HG02943 (cell line): ENCODE measurements around the gene STAT2.
"Not testable (repeated sequence)": the region's sequence is repeated elsewhere in the genome, so short reads cannot be mapped to it uniquely, and the experiment has no call there.

ENCODE experiments used
- ATAC-seq: cut with Tn5 transposase; IDR thresholded peaks from one replicate; pipeline ENCODE4 v1.9.1; 2021; ENCODE audit warnings: mild to moderate bottlenecking, low read depth, moderate library complexity; ENCODE audit not compliant: unreplicated experiment

STAT2 gene

DNA sequence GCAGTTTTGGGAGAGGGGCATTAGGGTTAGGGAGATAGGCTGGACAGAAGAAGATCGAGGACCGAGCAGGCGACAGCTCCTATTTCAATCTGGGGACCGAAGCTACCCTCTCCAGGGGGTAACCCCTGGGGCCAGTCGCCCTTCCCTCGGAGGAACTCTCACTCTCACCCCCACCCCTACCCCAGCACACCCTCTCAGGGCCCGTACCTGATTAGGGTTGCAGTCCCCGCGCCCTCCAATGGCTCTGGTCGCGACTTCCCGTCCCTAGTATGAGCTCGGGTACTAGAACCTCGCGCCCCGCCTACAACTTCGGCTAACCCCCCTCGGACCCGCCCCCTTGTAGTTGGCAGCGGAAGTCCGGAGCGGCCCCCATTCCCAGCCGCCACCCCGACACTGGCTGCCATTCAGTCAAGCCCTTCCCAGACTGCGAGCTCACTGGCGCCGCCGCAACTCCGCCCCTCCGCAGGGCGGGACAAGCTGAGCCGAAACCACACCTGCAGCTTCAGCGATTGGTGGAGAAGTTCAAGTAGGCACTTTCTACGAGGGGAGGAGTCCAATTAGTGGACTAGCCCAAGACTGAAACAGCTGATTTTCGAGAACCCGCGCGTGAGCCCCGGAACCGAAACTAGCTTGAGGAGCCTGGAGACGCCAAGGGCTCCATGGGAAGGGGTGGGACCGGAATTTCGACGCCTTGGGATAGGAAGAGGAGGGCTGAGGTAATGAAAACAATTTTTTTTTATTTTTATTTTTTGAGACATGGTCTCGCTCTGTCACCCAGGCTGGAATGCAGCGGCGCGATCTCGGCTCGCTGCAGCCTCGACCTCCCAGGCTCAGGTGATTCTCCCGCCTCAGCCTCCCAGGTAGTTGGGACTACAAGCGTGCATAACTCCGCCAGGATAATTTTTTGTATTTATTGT, at the start of gene STAT2:
Gene STAT2, minus strand, starts transcription at position 257 of the 917 bp plus-strand sequence. CDS start 3,536 bp downstream, outside the sequence.
- ATAC-seq = peak; percentile 92

DNA sequence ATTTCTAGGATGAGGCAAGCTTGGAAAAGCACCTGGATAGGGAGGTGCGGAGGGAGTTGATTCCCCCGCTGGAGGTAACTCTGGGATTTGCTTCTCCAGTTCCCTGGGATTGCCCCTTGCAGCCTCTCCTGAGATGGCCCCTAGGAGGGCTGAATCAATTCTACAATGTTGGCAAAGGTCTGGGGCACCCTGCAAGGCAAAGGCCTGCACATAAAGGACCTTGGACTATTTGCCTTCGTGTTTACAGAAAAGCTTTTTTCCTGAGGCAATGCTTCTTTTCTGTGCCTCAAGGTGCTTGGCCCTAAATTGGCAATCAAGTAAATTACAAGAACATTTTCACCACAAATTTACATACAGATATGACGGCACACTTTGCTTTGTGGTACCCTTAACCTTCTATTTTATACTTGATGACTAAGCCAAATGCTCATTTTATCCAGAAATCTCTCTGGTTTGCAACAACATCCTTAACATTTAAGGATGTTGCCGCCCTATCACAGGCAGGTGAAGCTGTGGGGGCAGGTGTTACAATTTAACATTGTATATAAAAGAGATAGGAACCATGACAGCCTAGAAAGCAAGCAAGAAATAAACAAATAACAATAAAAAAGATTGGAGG, 49.0 kb upstream of the STAT2 start:
- ATAC-seq = no peak

DNA sequence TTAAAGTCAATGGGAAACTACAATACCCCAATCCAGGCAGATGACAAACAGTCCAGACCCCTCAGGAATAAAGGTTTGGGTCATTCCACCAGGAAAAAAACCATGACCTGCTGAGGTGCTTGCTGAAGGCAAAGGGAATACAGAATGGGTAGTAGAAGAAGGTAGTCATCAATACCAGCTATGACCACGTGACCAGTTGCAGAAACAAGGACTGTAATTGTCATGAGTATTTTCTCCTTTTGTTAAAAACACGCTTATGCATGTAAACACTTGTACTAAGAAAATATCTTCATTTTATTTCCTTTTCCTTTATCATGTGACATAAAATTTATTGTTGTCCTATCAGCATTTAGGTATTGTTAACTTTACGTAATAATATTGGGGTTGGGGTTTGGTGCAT, 44.3 kb upstream of the STAT2 start:
- ATAC-seq = not testable (repeated sequence)

DNA sequence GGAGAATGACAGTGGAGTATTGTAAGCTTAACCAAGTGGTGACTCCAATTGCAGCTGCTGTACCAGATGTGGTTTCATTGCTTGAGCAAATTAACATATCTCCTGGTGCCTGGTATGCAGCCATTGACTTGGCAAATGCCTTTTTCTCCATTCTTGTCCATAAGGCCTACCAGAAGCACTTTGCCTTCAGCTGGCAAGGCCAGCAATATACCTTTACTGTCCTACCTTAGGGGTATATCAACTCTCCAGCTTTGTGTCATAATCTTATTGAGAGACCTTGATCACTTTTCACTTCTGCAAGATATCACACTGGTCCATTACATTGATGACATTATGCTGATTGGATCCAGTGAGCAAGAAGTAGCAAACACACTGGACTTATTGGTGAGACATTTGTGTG, 41.7 kb upstream of the STAT2 start:
- ATAC-seq = not testable (repeated sequence)

DNA sequence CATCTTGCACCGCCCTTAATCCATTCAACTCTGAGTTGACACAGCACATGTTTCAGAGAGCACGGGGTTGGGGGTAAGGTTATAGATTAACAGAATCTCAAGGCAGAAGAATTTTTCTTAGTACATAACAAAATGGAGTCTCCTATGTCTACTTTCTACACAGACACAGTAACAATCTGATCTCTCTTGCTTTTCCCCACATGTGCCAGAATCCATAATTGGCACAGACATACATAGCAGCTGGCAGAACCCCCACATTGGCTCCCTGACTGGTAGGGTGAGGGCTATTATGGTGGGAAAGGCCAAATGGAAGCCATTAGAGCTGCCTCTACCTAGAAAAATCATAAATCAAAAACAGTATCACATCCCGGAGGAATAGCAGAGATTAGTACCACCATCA, 41.2 kb upstream of the STAT2 start:
- ATAC-seq = not testable (repeated sequence)

DNA sequence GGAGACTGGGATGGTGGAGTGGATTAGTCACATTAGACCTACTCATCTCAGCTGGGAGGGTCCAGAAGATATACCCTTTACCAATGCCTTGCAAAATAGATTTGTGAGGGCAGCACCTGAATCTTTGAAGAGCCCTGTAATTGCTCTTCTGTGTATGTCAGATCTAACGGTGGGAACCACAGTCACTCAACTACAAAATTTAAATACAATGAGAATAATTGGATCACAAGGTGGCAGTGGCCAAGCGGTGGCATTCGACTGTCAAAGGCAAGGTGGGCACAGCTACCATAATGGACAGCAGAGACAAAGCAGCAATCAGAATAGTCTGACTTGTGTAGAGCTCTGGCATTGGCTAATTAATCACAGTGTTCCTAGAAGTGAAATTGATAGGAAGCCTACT, 39.6 kb upstream of the STAT2 start:
- not testable (repeated sequence) for ATAC-seq

DNA sequence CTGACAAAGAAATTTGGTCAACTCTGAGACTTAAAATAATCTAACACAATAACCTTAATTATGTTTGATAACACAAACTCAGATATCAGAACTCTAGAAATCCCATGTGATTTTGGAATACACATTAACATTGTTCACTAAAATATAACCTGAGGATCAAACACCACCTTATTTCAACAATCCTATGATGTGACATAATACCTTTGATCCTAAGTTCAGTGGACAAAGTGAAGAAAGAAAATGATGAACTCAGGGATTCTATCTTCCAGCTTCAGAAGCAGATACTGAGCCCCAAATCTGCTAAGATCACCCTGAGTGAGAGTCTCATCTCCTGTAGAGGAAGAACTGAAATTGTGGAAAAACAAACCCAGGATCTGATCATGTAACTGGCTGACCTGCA, 38.4 kb upstream of the STAT2 start:
- no peak for ATAC-seq

DNA sequence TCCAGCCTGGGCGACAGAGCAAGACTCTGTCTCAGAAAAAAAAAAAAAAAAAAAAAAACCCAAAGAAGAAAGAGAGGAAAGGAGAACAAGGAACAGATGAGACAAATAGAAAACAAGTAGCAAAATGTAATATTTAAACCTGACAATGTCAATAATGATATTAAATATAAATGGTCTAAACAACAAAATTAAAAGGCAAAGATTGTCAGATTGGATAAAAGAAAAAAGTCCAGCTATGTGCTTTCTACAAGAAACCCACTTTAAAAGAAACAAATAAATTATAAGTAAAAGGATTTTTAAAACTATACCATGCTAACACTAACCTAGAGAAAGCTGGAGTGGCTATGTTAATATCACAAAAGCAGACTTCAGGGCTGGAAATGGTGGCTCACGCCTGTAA, 32.4 kb upstream of the STAT2 start:
- ATAC-seq = no peak

DNA sequence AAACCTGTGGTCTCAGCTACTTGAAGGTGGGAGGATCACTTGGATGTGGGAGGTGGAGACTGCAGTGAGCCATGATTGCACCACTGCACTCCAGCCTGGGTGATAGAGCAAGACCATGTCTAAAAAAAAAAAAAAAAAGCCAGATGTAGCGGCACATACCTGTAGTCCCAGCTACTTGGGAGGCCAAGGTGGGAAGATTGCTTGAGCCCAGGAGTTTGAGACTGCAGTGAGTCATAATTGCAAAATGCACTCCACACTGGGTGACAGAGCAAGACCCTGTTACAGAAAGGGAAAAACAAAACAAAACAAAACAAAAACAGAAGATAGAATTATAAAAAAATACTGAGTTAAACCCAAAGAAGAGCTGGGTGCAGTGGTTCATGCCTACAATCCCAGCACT, 31.8 kb upstream of the STAT2 start:
- ATAC-seq = no peak

DNA sequence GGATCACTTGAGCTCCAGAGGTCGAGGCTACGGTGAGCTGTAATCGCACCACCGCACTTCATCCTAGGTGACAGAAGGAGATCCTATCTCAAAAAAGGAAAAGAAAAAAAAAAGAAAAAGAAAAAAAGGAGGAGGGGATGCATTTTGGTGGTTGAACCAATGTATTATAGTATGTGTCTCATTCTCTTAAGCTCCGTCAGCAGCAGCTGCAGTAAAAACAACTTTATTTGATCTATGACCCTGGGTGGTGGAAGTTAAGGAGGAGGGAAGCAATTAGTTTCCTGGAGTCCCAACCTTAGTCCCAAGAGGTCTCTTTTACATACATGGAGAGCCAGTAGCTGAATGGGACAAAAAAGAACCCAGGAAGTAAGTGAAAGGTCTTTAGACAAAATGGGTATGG, 29.5 kb upstream of the STAT2 start:
- ATAC-seq = no peak

DNA sequence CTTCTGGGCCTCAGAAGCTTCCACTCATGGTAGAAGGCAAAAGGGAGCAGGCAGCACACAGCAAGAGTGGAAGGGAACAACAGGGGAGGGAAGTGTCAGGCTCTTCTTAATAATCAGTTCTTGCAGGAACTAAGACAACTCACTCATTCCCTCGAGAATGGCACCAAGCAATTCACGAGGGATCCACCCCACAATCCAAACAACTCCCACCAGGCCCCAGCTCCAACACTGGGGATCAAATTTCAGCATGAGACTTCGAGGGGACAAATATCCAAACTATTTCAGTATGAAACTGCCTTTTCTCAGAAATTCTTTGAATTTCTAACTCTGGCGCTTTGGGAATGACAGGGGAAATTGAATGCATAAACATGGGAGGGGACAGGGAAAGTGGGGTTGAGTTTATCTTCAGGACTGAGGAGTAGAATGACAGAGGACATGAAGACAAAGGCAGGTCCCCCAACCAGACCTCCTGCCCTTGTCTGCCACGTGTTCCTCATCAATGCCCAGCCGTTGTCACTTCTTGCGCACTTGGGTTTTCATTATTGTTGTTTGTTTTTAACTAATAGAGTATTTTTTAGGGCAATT, 27.3 kb upstream of the STAT2 start:
- ATAC-seq = no peak

DNA sequence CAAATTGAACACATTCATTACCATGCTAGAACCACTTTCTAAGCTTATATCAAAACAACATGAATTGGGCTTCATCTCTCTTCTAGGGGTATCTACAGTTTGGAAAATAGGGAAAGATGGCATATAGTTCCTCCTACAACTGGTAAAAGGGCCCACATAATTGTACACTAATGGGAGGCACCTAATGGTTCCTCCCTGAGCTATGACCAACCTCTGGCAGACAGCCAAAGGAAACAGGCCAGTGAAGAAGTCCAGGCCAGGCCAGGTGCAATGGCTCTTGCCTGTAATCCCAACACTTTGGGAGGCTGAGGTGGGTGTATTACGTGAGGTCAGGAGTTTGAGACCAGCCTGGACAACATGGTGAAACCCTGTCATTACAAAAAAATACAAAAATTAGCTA, 26.0 kb upstream of the STAT2 start:
- no peak for ATAC-seq

DNA sequence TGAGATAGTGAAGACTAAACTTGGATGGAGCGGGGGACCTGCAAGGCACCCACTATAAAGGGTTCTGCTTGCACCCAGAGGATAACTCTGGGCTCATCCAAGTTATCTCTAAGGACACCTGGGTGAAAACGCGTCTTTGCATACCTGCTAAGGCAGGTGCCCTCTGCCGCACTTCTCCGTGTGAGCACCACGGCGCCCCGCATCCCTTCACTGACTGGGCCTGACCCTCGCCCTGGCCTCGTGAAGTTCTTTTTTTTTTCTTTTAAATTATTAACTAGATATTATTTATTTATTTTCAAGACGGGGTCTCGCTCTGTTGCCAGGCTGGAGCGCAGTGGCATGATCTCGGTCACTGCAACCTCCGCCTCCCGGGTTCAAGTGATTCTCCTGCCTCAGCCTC, 22.7 kb upstream of the STAT2 start:
- no peak for ATAC-seq

DNA sequence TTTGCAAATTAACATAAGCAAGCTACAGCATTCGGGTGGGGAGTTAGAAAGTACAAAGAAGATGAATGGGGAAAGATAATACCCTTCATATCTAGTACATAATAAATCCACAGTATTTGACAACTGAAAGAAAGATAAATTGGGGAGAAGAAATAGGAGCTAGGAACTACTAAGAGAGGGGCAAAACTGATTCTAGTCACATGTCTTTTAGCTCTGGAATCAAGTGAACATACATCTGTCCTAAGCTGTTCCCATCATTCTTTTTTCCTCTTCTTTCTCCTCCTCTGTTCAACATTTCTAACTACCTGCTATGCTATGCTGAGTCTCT, 18.0 kb upstream of the STAT2 start:
- ATAC-seq = no peak

DNA sequence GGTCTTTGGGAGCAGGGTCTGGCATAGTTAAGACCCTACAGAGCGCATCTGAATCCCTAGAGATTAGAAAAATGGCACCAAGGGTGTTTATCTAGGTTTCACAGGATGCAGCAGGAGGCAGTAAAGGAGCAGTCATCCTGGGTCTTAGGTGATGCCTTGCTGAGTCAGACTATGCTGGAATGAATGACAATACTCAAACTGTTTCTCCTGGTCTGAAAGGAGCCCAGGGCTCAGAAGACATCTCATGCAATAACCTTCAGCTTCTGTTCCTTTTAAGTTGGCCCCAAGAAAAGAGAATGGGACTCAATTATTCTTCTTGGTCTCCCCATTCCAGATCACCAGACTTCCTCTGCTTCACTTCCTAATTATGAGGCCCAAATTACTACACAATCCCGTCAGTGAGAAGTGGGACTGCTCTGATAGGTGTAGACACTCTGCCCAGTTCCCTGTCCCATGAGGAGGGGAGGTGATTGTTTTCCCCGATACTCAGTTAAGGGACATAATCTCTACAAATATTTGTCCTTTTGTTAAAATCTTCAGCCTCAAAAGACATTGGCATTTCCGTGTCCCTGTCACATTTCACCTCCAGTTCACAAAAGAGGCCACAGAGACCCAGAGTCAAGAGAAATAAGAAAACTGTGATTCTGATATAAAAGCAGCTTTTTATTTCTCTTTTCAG, 17.5 kb upstream of the STAT2 start:
- ATAC-seq = no peak

DNA sequence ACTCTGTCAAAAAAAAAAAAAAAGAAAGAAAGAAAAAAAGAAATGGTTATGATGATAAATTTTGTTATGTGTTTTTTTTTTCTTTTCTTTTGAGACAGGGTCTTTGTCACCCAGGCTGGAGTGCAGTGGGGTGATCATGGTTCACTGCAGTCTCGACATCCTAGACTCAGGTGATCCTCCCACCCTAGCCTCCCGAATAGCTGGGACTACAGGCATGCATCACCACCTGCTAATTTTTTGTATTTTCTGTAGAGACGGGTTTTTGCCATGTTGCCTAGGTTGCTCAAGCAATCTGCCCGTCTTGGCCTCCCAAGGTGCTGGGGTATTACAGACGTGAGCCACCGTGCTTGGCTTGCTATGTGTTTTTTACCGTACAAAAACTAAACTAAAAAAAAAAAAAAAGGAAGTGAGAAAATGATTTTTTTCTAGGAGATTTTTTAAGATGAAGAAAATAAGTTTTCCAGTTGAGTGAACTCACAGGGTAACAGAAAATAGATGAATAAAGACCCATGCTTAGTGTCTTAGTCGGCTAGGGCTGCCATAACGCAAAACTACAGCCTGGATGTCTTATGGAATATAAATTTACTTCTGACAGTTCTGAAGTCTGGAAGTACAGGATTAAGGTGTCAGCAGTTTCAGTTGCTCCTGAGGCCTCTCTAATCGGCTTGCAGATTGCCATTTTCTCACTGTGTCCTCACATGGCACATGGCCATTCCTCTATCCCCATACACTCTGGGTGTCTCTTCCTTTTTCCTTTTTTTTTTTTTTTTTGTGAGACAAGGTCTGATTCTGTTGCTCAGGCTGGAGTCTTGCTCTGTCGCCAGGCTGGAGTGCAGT, 15.9 kb upstream of the STAT2 start:
- no peak for ATAC-seq

DNA sequence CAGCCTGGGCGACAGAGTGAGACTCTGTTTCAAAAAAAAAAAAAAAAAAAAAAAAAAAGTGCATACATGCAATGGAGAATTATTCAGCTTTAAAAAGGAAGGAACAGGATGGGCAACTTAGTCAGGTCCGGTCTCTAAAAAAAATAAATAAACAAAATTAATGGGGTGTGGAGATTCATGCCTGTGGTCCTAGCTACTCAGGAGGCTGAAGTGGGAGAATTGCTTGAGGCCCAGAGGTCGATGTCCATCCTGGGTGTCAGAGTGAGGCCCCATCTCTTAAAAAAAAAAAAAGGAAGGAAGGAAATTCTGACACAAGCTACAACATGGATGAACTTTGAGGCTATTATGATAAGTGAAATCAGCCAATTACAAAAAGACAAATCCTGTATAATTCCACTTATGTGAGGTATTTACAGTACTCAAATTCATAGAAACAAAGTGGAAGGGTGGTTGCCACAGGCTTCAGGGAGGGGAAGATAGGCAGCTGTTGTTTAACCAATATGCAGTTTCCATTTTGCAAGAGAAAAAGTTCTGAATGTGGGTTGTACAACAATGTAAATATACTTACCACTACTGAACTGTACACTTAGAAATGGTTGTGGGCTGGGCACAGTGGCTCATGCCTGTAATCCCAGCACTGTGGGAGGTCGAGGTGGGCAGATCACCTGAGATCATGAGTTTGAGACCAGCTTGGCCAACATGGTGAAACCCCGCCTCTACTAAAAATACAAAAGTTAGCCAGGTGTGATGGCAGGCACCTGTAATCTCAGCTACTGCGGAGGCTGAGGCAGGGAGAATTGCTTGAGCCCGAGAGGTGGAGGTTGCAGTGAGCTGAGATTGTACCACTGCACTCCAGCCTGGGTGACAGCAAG, 15.1 kb upstream of the STAT2 start:
- no peak for ATAC-seq

DNA sequence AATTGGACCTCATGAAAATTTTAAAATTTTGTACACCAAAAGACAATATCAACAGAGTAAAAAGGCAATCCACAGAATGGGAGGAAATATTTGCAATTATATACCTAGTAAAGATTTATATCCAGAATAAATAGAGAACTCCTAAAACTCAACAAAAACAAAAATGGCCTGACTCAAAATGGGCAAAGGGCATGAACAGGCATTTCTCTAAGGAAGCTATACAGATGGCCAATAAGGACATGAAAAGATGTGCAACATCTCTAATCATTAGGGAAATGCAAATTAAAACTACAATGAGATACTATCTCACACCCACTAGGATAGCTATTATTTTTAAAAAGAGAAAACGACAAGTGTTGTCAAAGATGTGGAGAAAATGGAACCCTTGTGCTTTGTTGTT, 13.6 kb upstream of the STAT2 start:
- no peak for ATAC-seq

DNA sequence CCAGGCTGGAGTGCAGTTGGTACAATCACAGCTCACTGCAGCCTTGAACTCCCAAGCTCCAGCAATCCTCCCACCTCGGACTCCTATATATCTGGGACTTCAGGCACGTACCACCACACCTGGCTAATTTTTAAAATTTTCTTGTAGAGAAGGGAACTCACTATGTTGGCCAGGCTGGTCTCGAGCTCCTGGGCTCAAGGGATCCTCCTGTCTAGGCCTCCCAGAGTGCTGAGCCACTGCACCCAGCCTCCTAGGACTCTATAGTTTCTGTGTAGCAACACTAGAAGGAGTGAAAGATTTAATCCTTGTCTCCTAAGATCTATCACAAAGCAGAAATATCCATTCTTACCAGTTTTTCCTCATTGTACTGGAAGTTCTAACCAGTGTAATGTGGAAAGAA, 7.0 kb upstream of the STAT2 start:
- no peak for ATAC-seq
